Mammary epithelial cell (primary cell): ENCODE results near the gene SMS.

ENCODE experiments used
- EZH2 ChIP-seq: IDR thresholded peaks from 2 replicates; pipeline ENCODE4 v1.6.1; 2012; ENCODE audit warnings: low read length, inconsistent platforms, borderline replicate concordance
- TF ChIP-seq, protein P1 (sequence below), 2 donors: IDR thresholded peaks in 1 of 2; conservative IDR thresholded peaks in 1 of 2; 2 replicates each; pipeline ENCODE4 v1.5.1; 2011 to 2012; ENCODE audit warnings: inconsistent platforms in 2 of 2, low read length in 2 of 2, mild to moderate bottlenecking in 2 of 2, control low read depth in 1 of 2, low read depth in 1 of 2; ENCODE audit not compliant: insufficient read depth in 1 of 2; ENCODE audit errors: extremely low read depth in 1 of 2

GRCh38 chrX:21996872-21997455 is 56.5 kb downstream of the SMS start:
- TF ChIP-seq, protein P1, sequence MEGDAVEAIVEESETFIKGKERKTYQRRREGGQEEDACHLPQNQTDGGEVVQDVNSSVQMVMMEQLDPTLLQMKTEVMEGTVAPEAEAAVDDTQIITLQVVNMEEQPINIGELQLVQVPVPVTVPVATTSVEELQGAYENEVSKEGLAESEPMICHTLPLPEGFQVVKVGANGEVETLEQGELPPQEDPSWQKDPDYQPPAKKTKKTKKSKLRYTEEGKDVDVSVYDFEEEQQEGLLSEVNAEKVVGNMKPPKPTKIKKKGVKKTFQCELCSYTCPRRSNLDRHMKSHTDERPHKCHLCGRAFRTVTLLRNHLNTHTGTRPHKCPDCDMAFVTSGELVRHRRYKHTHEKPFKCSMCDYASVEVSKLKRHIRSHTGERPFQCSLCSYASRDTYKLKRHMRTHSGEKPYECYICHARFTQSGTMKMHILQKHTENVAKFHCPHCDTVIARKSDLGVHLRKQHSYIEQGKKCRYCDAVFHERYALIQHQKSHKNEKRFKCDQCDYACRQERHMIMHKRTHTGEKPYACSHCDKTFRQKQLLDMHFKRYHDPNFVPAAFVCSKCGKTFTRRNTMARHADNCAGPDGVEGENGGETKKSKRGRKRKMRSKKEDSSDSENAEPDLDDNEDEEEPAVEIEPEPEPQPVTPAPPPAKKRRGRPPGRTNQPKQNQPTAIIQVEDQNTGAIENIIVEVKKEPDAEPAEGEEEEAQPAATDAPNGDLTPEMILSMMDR (conservative IDR thresholded peaks at IDR 0.05 in 1 of 2, IDR thresholded peaks at IDR 0.05 in 1 of 2; ENCODE audit: extremely low read depth in 1 of 2, insufficient read depth in 1 of 2, low read depth in 1 of 2, low read length in 2 of 2) = no peak
- no peak for TF ChIP-seq EZH2
